Measurements from ENCODE around the gene MEST. TPM values are rescaled to one million over a fixed set of nuclear protein-coding genes. Genes with fewer than 3 reads are reported as not detected.

The MEST gene
- total RNA-seq, 2 donors from 2014 or later, result 24.1 to 68.9 TPM

GRCh38 chr7:130493275-130493873 is 1.5 kb downstream of the MEST start:
- Histone ChIP-seq H3K36me3 (replicated peaks in 1 of 2; ENCODE audit: insufficient read depth in 1 of 2, low read depth in 2 of 2) (peaks cover 6 to 7% of the 10 kb centered on the region in 2 donors), H3K9me3 (no peaks in the 10 kb centered on the region), H3K27me3 (no peaks in the 10 kb centered on the region), H3K4me1 (peaks cover 51% of the 10 kb centered on the region), H3K4me3 (no peak overlapping the region), H3K27ac (no peak overlapping the region)
- WGBS, 2 donors, result 39 to 62% methylated on average over 13 of the region's 13 CpGs
- TF ChIP-seq POLR2A (IDR thresholded peaks at IDR 0.05), result no peak
- no peak for TF ChIP-seq CTCF (IDR thresholded peaks at IDR 0.05)
- intact Hi-C loops (cut with DNase I), result loop anchor here (10.0 kb wide), 1 partner anchor 419 kb away; the partner anchor contains the start of gene KLHDC10
- DNase-seq, result no peak
- ATAC-seq, result no peak

- Histone ChIP-seq H3K27ac (peak overlapping the region in 1 of 4 donors; percentile 21), H3K36me3 (replicated peaks in 1 of 2; ENCODE audit: insufficient read depth in 1 of 2, low read depth in 2 of 2) (peaks cover 6 to 8% of the 10 kb centered on the region in 2 donors), H3K9me3 (no peaks in the 10 kb centered on the region), H3K4me1 (peaks cover 40% of the 10 kb centered on the region), H3K4me3 (no peak overlapping the region), H3K27me3 (no peaks in the 10 kb centered on the region)
- ATAC-seq (no peak), DNase-seq (no peak)
- no peak for TF ChIP-seq POLR2A (IDR thresholded peaks at IDR 0.05)
- TF ChIP-seq CTCF (IDR thresholded peaks at IDR 0.05), result no peak
- intact Hi-C loops (cut with DNase I), result loop anchor here (10.0 kb wide), 1 partner anchor 420 kb away; the partner anchor contains the start of gene KLHDC10
- 23 to 40% methylated on average over 2 of the region's 2 CpGs for WGBS, 2 donors
Observed at GRCh38 chr7:130494431-130494858, 2.6 kb downstream of the MEST start.

GRCh38 chr7:130500463-130500862 is 8.6 kb downstream of the MEST start:
- DNase-seq (no peak), ATAC-seq (no peak)
- no peaks in the 10 kb centered on the region for H3K9me3 ChIP-seq
- TF ChIP-seq POLR2A (IDR thresholded peaks at IDR 0.05) (no peak), CTCF (IDR thresholded peaks at IDR 0.05) (no peak)
- peaks cover 21 to 27% of the 10 kb centered on the region in 2 donors for H3K36me3 ChIP-seq (replicated peaks in 1 of 2; ENCODE audit: insufficient read depth in 1 of 2, low read depth in 2 of 2)
- 77 to 82% methylated on average over 8 of the region's 8 CpGs for WGBS, 2 donors
- no peaks in the 10 kb centered on the region for H3K4me1 ChIP-seq
- H3K27ac ChIP-seq, result no peak overlapping the region
- H3K4me3 ChIP-seq, result no peak overlapping the region
- no peaks in the 10 kb centered on the region for H3K27me3 ChIP-seq
- intact Hi-C loops (cut with DNase I), result no loop called here

- Histone ChIP-seq H3K27ac (no peak overlapping the region), H3K4me1 (no peaks in the 10 kb centered on the region), H3K9me3 (no peaks in the 10 kb centered on the region), H3K27me3 (no peaks in the 10 kb centered on the region), H3K4me3 (no peak overlapping the region), H3K36me3 (replicated peaks in 1 of 2; ENCODE audit: insufficient read depth in 1 of 2, low read depth in 2 of 2) (peaks cover 21 to 27% of the 10 kb centered on the region in 2 donors)
- intact Hi-C loops (cut with DNase I), result no loop called here
- TF ChIP-seq POLR2A (IDR thresholded peaks at IDR 0.05), result no peak
- TF ChIP-seq CTCF (IDR thresholded peaks at IDR 0.05), result no peak
- no peak for DNase-seq
- no peak for ATAC-seq
- WGBS, 2 donors, result 81 to 90% methylated on average over 2 of the region's 2 CpGs
Observed at GRCh38 chr7:130500910-130501309, 9.0 kb downstream of the MEST start.

GRCh38 chr7:130505753-130506152 is 13.9 kb downstream of the MEST start:
- DNase-seq (no peak), ATAC-seq (no peak)
- Histone ChIP-seq H3K27ac (no peak overlapping the region), H3K4me3 (no peak overlapping the region), H3K9me3 (no peaks in the 10 kb centered on the region), H3K36me3 (replicated peaks in 1 of 2; ENCODE audit: insufficient read depth in 1 of 2, low read depth in 2 of 2) (peaks cover 14 to 19% of the 10 kb centered on the region in 2 donors), H3K4me1 (peaks cover under 1% of the 10 kb centered on the region), H3K27me3 (no peaks in the 10 kb centered on the region)
- intact Hi-C loops (cut with DNase I), result no loop called here
- TF ChIP-seq POLR2A (IDR thresholded peaks at IDR 0.05) (no peak), CTCF (IDR thresholded peaks at IDR 0.05) (no peak)

Measured in body of pancreas (tissue), 4 donors.